Kidney epithelial cell (primary cell): ENCODE results near the gene BPHL. TPM values are rescaled to one million over a fixed set of nuclear protein-coding genes. Genes with fewer than 3 reads are reported as not detected.
"Not testable (repeated sequence)": the region's sequence is repeated elsewhere in the genome, so short reads cannot be mapped to it uniquely, and the experiment has no call there.

Experiments
- DNase-seq: peaks from one replicate; pipeline ENCODE4 v3.0.0-alpha.2; 2010; ENCODE audit warnings: low read depth
- H3K27me3 ChIP-seq: 2 replicates; pipeline ENCODE4 v1.6.0; 2011; ENCODE audit warnings: low read length; ENCODE audit not compliant: control insufficient read depth, insufficient read depth
- H3K36me3 ChIP-seq: 2 replicates; pipeline ENCODE4 v1.5.1; 2011; ENCODE audit warnings: low read length; ENCODE audit not compliant: control insufficient read depth, insufficient read depth
- H3K4me3 ChIP-seq: 2 replicates; pipeline ENCODE4 v1.5.1; 2011; ENCODE audit warnings: low read depth, mild to moderate bottlenecking, control low read depth, low read length
- CTCF ChIP-seq: IDR thresholded peaks from 2 replicates; pipeline ENCODE4 v1.5.1; 2011; ENCODE audit warnings: mild to moderate bottlenecking, moderate library complexity, low read length, control low read depth, inconsistent platforms; ENCODE audit not compliant: insufficient read depth, poor library complexity, severe bottlenecking
- total RNA-seq: library from RNA; depleted of rRNA; stranded (reverse); fragments of >200 nt; gene quantifications from 2 replicates; pipeline ENCODE4 v1.2.3, GENCODE V29; 2015

BPHL gene
- total RNA-seq, 1 donor from 2014 or later = 26.6 TPM

- Histone ChIP-seq H3K4me3 (no peak overlapping the region), H3K36me3 (no peaks in the 10 kb centered on the region), H3K27me3 (no peaks in the 10 kb centered on the region)
- no peak for DNase-seq
- TF ChIP-seq CTCF = no peak
Observed at GRCh38 chr6:3186974-3187382, 68.5 kb downstream of the BPHL start.

DNA sequence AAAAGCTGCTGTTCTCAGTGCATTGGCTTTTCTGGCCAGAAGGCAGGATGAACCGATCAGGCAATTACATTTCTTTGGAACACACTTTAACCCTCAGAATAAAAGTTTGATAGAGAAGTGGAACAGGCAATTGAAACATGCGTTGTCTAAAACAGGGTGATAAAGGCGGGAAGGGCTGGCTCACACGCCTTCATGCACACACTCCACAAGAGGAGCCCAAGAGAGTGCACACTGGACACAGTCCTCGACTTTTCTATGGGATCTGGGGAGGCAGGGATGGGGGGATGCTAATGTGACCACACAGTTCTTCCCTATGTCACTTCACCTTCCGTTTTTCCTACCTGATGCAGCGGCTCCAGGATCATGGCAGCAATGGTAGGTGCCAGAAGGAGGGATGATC is 69.8 kb downstream of the BPHL start:
- TF ChIP-seq CTCF = no peak
- Histone ChIP-seq H3K36me3 (no peaks in the 10 kb centered on the region), H3K4me3 (no peak overlapping the region), H3K27me3 (no peaks in the 10 kb centered on the region)
- DNase-seq = no peak

DNA sequence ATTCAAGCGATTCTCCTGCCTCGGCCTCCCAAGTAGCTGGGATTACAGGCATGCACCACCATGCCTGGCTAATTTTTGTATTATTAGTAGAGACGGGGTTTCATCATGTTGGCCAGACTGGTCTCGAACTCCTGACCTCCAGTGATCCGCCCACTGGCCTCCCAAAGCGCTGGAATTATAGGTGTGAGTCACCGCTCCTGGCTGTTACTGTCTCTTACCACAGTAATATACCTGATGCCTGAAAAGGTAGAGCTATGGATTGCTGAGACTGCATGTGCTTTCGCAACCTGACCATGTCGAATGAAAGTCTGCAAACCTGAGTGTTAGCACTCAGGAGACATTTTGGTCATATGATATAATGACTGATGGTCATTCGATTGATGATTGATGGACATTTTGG is 70.7 kb downstream of the BPHL start:
- not testable (repeated sequence) for H3K36me3 ChIP-seq, H3K27me3 ChIP-seq, H3K4me3 ChIP-seq, DNase-seq

- no peak for DNase-seq
- TF ChIP-seq CTCF = no peak
- H3K4me3 ChIP-seq = no peak overlapping the region
- H3K27me3 ChIP-seq = no peaks in the 10 kb centered on the region
- H3K36me3 ChIP-seq = no peaks in the 10 kb centered on the region
Observed at GRCh38 chr6:3190056-3190455, 71.5 kb downstream of the BPHL start.

- TF ChIP-seq CTCF = no peak
- no peaks in the 10 kb centered on the region for H3K36me3 ChIP-seq
Observed at GRCh38 chr6:3190779-3191178, 72.3 kb downstream of the BPHL start.

GRCh38 chr6:3193102-3193849 is 74.8 kb downstream of the BPHL start:
- TF ChIP-seq CTCF = no peak
- Histone ChIP-seq H3K4me3 (no peak overlapping the region), H3K27me3 (no peaks in the 10 kb centered on the region), H3K36me3 (no peaks in the 10 kb centered on the region)
- DNase-seq = no peak

More at GRCh38 chr6:3190779-3191178, 72.3 kb downstream of the BPHL start:
- DNase-seq = no peak
- no peaks in the 10 kb centered on the region for H3K27me3 ChIP-seq
- no peak overlapping the region for H3K4me3 ChIP-seq
